ENCODE data around the gene TIAM2. TPM values are rescaled to one million over a fixed set of nuclear protein-coding genes. Genes with fewer than 3 reads are reported as not detected.

TIAM2 gene
- total RNA-seq, 1 donor from 2014 or later = 18.1 TPM

DNA sequence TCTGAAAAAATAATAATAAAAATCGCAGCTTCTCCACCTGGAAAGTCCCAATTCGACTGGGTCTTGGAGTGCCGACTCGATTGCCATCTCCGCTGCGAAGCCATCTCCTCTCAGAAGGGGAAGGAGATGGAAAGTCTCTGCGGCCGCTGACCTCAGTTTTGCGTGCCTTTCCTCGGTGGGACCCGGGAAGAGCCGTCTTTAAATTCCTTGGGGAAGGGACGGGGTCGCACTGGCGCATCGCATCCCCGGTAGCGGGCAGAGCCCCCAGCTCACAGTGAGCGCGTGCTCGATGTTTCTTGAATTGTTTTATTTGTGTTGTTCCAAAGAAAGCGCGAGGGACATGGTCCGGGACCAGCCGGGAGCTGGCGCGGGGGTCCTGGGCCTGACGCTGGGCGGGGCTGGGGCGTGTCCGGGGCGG, 270 bp upstream of the TIAM2 start:
- Mint-ChIP-seq H3K36me3 (peaks cover 3% of the 10 kb centered on the region), H3K27ac (peak overlapping the region; percentile 53), H3K9me3 (no peaks in the 10 kb centered on the region), H3K4me1 (peaks cover 11% of the 10 kb centered on the region), H3K27me3 (ENCODE audit: low read depth) (peaks cover 25% of the 10 kb centered on the region), H3K4me3 (peak overlapping the region; percentile 70)
- no peak for DNase-seq (ENCODE audit: low spot score in 2 of 2, unreplicated experiment in 2 of 2)
- TF ChIP-seq, protein P1, sequence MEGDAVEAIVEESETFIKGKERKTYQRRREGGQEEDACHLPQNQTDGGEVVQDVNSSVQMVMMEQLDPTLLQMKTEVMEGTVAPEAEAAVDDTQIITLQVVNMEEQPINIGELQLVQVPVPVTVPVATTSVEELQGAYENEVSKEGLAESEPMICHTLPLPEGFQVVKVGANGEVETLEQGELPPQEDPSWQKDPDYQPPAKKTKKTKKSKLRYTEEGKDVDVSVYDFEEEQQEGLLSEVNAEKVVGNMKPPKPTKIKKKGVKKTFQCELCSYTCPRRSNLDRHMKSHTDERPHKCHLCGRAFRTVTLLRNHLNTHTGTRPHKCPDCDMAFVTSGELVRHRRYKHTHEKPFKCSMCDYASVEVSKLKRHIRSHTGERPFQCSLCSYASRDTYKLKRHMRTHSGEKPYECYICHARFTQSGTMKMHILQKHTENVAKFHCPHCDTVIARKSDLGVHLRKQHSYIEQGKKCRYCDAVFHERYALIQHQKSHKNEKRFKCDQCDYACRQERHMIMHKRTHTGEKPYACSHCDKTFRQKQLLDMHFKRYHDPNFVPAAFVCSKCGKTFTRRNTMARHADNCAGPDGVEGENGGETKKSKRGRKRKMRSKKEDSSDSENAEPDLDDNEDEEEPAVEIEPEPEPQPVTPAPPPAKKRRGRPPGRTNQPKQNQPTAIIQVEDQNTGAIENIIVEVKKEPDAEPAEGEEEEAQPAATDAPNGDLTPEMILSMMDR (IDR thresholded peaks at IDR 0.05; ENCODE audit: unreplicated experiment) = no peak

DNA sequence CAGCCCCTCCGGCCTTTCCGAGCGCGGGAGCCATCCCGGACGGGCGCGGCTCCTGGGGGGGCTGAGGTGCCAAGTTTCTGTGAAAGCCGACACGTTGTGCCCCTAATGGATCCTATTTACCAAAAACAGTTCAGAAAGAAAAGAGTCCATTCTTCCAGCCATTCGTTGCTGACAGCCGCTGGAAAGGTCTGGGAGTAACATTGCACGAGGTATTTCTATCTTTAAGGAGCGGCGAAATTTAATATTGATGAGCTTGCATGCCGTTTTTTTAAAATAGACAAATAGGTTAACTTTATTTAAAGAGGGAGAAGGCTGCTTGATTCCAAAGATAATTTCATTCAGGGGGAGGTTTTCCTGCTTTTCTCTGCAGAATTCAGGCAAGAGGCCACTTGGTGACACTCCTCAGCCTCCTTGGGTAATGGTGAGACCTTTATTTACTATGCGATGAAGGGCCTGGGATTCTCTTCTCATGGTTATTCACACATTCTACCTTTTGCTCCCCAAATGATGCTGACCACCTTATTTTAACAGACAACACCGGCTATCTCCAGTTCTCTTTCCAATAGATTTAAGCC, 988 bp downstream of the TIAM2 start:
- Mint-ChIP-seq H3K9me3 (no peaks in the 10 kb centered on the region), H3K4me3 (peak overlapping the region; percentile 63)
- TF ChIP-seq, protein P1 (IDR thresholded peaks at IDR 0.05; ENCODE audit: unreplicated experiment) = no peak

DNA sequence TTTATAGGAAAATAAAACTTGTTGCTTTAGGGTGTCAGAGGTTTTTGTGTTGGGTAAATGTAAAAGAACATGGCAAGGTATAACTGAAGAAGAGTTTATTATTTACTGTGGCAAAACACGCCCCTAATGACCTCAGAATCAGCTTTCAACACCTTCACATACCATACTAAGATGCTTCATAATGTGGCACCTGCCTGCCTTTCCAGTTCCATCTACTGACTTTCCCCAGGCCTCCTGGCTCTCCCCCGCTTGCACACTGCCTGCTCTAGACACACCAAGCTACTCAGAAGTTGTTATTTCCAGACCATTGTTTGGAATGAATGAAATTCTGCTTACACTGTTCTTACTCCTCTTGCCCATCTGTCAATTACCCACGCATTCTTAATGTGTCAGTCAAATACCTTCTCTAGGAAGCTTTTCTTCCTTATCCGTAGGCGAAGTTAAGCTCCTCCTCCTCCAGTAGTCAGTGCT, 1.8 kb downstream of the TIAM2 start:
- Mint-ChIP-seq H3K4me3 (peak overlapping the region; percentile 32), H3K9me3 (no peaks in the 10 kb centered on the region), H3K27me3 (ENCODE audit: low read depth) (peaks cover 25% of the 10 kb centered on the region), H3K36me3 (no peaks in the 10 kb centered on the region), H3K4me1 (peaks cover 11% of the 10 kb centered on the region), H3K27ac (no peak overlapping the region)
- DNase-seq (ENCODE audit: low spot score in 2 of 2, unreplicated experiment in 2 of 2) = no peak
- TF ChIP-seq, protein P1 (IDR thresholded peaks at IDR 0.05; ENCODE audit: unreplicated experiment) = no peak

More for the DNA sequence above, 988 bp downstream of the TIAM2 start:
- Mint-ChIP-seq H3K36me3 (no peaks in the 10 kb centered on the region), H3K27ac (no peak overlapping the region), H3K4me1 (peaks cover 11% of the 10 kb centered on the region), H3K27me3 (ENCODE audit: low read depth) (peaks cover 25% of the 10 kb centered on the region)
- DNase-seq (ENCODE audit: low spot score in 2 of 2, unreplicated experiment in 2 of 2) = no peak

DNA sequence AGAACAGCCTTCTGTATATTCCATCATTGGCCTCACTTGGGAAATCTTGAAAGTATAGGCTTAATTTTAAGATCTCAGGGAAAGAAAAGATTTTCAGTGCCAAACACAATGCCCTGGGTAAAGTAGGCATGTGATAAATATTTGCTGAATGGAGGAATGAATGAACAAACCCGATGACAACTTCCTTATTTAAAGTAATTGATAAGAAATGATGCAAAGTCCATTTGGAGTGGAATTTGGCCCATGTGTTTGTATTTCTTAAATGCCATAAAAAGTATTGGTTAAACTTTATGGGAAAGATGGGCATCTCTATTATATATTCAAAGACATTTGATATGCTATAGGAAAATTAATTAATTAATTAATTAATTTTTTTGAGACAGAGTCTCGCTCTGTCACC, 3.7 kb downstream of the TIAM2 start:
- Mint-ChIP-seq H3K4me1 (peaks cover 16% of the 10 kb centered on the region), H3K36me3 (no peaks in the 10 kb centered on the region), H3K27ac (no peak overlapping the region), H3K4me3 (no peak overlapping the region), H3K27me3 (ENCODE audit: low read depth) (peaks cover 24% of the 10 kb centered on the region), H3K9me3 (no peaks in the 10 kb centered on the region)
- TF ChIP-seq, protein P1 (IDR thresholded peaks at IDR 0.05; ENCODE audit: unreplicated experiment) = no peak
- no peak for DNase-seq (ENCODE audit: low spot score in 2 of 2, unreplicated experiment in 2 of 2)

DNA sequence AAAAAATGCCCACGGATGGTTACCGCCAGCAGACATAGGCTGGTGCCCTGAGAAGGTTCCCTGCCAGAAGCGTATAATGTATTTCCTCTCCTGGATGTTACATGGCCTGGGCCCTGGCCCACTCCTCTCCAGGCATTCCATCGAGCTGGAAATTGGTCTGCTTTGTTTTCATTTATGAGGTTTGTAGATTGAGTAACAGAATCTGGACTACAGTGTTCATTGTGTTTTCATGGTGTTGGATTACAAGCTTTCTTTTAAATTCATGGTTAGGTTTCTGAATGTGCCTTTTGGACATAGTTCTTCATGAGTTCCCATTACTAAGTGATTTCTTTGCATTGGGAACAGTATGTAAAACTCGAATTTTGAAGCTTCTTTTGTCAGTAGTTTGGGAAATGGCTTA, 6.4 kb downstream of the TIAM2 start:
- Mint-ChIP-seq H3K27me3 (ENCODE audit: low read depth) (peaks cover 10% of the 10 kb centered on the region), H3K9me3 (no peaks in the 10 kb centered on the region), H3K4me3 (no peak overlapping the region), H3K4me1 (peaks cover 10% of the 10 kb centered on the region), H3K36me3 (no peaks in the 10 kb centered on the region), H3K27ac (no peak overlapping the region)
- TF ChIP-seq, protein P1 (IDR thresholded peaks at IDR 0.05; ENCODE audit: unreplicated experiment) = no peak
- DNase-seq (ENCODE audit: low spot score in 2 of 2, unreplicated experiment in 2 of 2) = no peak

Data from mesothelial cell of epicardium (in vitro differentiated cells).